GM23338 (cell line): ENCODE results near the gene EHD4. TPM values are rescaled to one million over a fixed set of nuclear protein-coding genes. Genes with fewer than 3 reads are reported as not detected.

Experiments
- ATAC-seq: fragments of 200-7000 bp; cut with Tn5 transposase; 3 replicates; pipeline ENCODE4 v1.9.1; 2020
- DNase-seq: peaks from one replicate; pipeline ENCODE4 v3.0.0-alpha.2; 2015; ENCODE audit warnings: low spot score
- H2AFZ ChIP-seq: fragments of 200-600 bp; sonication (generic); 2 replicates; pipeline ENCODE4 v1.8.0; 2016; ENCODE audit warnings: antibody characterized with exemption, mild to moderate bottlenecking, moderate library complexity
- H3F3A ChIP-seq: fragments of 200-600 bp; sonication (generic); replicated peaks from 2 replicates; pipeline ENCODE4 v1.8.0; 2017; ENCODE audit warnings: antibody characterized with exemption, mixed run types, low read depth
- H3K27ac ChIP-seq: fragments of 200-600 bp; sonication (generic); 2 replicates; pipeline ENCODE4 v1.6.1; 2016; ENCODE audit warnings: low read depth
- H3K27me3 ChIP-seq: fragments of 200-600 bp; sonication (generic); 2 replicates; pipeline ENCODE4 v1.8.0; 2016; ENCODE audit warnings: mild to moderate bottlenecking, mixed run types, moderate library complexity; ENCODE audit not compliant: insufficient read depth
- H3K36me3 ChIP-seq: fragments of 200-600 bp; sonication (generic); 2 replicates; pipeline ENCODE4 v1.8.0; 2016; ENCODE audit warnings: mild to moderate bottlenecking; ENCODE audit not compliant: insufficient read depth
- H3K4me1 ChIP-seq: fragments of 200-600 bp; sonication (generic); 2 replicates; pipeline ENCODE4 v1.8.0; 2016; ENCODE audit warnings: mild to moderate bottlenecking, moderate library complexity; ENCODE audit not compliant: insufficient read depth
- H3K4me2 ChIP-seq: fragments of 200-600 bp; sonication (generic); 2 replicates; pipeline ENCODE4 v1.7.1; 2017; ENCODE audit warnings: mixed run types
- H3K4me3 ChIP-seq: fragments of 200-600 bp; sonication (generic); 2 replicates; pipeline ENCODE4 v1.6.1; 2016; ENCODE audit warnings: mixed run types
- H3K79me2 ChIP-seq: fragments of 200-600 bp; sonication (generic); replicated peaks from 2 replicates; pipeline ENCODE4 v1.8.0; 2017; ENCODE audit warnings: mild to moderate bottlenecking; ENCODE audit not compliant: insufficient read depth
- H3K9me2 ChIP-seq: fragments of 200-600 bp; sonication (generic); 2 replicates; pipeline ENCODE4 v1.8.0; 2017; ENCODE audit not compliant: insufficient read depth
- H4K20me1 ChIP-seq: fragments of 200-600 bp; sonication (generic); replicated peaks from 2 replicates; pipeline ENCODE4 v1.8.0; 2017; ENCODE audit warnings: mild to moderate bottlenecking; ENCODE audit not compliant: insufficient read depth
- H3K27ac Mint-ChIP-seq: 2 replicates; pipeline ENCODE4 v1.8.0; 2020; ENCODE audit warnings: inconsistent platforms, mild to moderate bottlenecking, moderate library complexity, mixed read lengths
- H3K27me3 Mint-ChIP-seq: 3 replicates; pipeline ENCODE4 v1.8.0; 2022; ENCODE audit warnings: low read depth, mild to moderate bottlenecking, moderate library complexity, mixed read lengths, inconsistent platforms; ENCODE audit not compliant: insufficient read depth, poor library complexity
- H3K36me3 Mint-ChIP-seq: 3 replicates; pipeline ENCODE4 v1.8.0; 2021; ENCODE audit warnings: low read depth, mild to moderate bottlenecking, inconsistent platforms, moderate library complexity, mixed read lengths
- H3K4me1 Mint-ChIP-seq: 3 replicates; pipeline ENCODE4 v1.8.0; 2020; ENCODE audit warnings: mild to moderate bottlenecking, inconsistent platforms, mixed read lengths
- H3K4me3 Mint-ChIP-seq: 3 replicates; pipeline ENCODE4 v1.8.0; 2021; ENCODE audit warnings: moderate library complexity, mild to moderate bottlenecking, inconsistent platforms, mixed read lengths
- H3K9me3 Mint-ChIP-seq: 3 replicates; pipeline ENCODE4 v1.8.0; 2020; ENCODE audit warnings: moderate library complexity, mild to moderate bottlenecking, inconsistent platforms, mixed read lengths
- CREB1 ChIP-seq: fragments of 250-450 bp; sonication (Bioruptor Pico); IDR thresholded peaks from 2 replicates; pipeline ENCODE4 v1.5.0; 2020; ENCODE audit warnings: low read depth, mild to moderate bottlenecking, moderate library complexity
- EZH2 ChIP-seq: fragments of 200-600 bp; sonication (generic); IDR thresholded peaks from one replicate; pipeline ENCODE4 v1.8.0; 2017; ENCODE audit warnings: antibody characterized with exemption, mild to moderate bottlenecking, low read depth; ENCODE audit not compliant: unreplicated experiment
- EZH2phosphoT487 ChIP-seq: fragments of 200-600 bp; sonication (generic); IDR thresholded peaks from one replicate; pipeline ENCODE4 v1.8.1; 2018; ENCODE audit warnings: antibody characterized with exemption; ENCODE audit not compliant: unreplicated experiment
- JUNB ChIP-seq: IDR thresholded peaks from one replicate; pipeline ENCODE4 v1.6.1; 2016; ENCODE audit warnings: antibody characterized with exemption; ENCODE audit not compliant: unreplicated experiment
- POLR2AphosphoS5 ChIP-seq: IDR thresholded peaks from 2 replicates; pipeline ENCODE4 v1.6.1; 2016; ENCODE audit warnings: antibody characterized with exemption, low read depth
- STAT1 ChIP-seq: IDR thresholded peaks from one replicate; pipeline ENCODE4 v1.6.1; 2016; ENCODE audit warnings: antibody characterized with exemption; ENCODE audit not compliant: unreplicated experiment
- ZNF114 ChIP-seq: fragments of 250-450 bp; sonication (Bioruptor Pico); IDR thresholded peaks from 2 replicates; pipeline ENCODE4 v1.5.0; 2020; ENCODE audit warnings: mild to moderate bottlenecking, moderate library complexity
- ZNF331 ChIP-seq: fragments of 250-450 bp; sonication (Bioruptor Pico); IDR thresholded peaks from 2 replicates; pipeline ENCODE4 v1.5.0; 2020; ENCODE audit warnings: low read depth, mild to moderate bottlenecking, moderate library complexity
- polyA plus RNA-seq: library from polyadenylated mRNA; unstranded; fragments of >200 nt; fragmentation: Nextera tagmentation; extraction: Ambion mirVana; gene quantifications from 2 replicates; pipeline ENCODE4 v1.2.1, GENCODE V29; 2016
- total RNA-seq: library from RNA; depleted of rRNA; stranded (reverse); fragments of >200 nt; shearing (Covaris generic); gene quantifications from 2 replicates; pipeline ENCODE4 v1.2.3, GENCODE V29; 2014
- TF ChIP-seq, protein P1 (sequence below), 2 experiments: fragments of 200-600 bp in 1 of 2; sonication (generic) in 1 of 2; conservative IDR thresholded peaks; 2 replicates each; pipeline versions ENCODE4 v1.5.1 to v1.6.1; 2016 to 2017; ENCODE audit warnings: antibody characterized with exemption in 2 of 2, low read depth in 2 of 2, mild to moderate bottlenecking in 2 of 2, moderate library complexity in 1 of 2
- TF ChIP-seq, protein P2 (sequence below): IDR thresholded peaks from one replicate; pipeline ENCODE4 v1.6.1; 2018; ENCODE audit warnings: antibody characterized with exemption; ENCODE audit not compliant: unreplicated experiment
- TF ChIP-seq, protein P3 (sequence below): IDR thresholded peaks from 2 replicates; pipeline ENCODE4 v1.6.1; 2016; ENCODE audit warnings: antibody characterized with exemption
- TF ChIP-seq, protein P4 (sequence below): fragments of 250-450 bp; sonication (Bioruptor Pico); IDR thresholded peaks from 2 replicates; pipeline ENCODE4 v1.5.0; 2020; ENCODE audit warnings: mild to moderate bottlenecking, moderate library complexity

EHD4 gene
- total and polyA plus RNA-seq, 2 experiments from 2014 or later: 13.0 to 31.0 TPM

DNA sequence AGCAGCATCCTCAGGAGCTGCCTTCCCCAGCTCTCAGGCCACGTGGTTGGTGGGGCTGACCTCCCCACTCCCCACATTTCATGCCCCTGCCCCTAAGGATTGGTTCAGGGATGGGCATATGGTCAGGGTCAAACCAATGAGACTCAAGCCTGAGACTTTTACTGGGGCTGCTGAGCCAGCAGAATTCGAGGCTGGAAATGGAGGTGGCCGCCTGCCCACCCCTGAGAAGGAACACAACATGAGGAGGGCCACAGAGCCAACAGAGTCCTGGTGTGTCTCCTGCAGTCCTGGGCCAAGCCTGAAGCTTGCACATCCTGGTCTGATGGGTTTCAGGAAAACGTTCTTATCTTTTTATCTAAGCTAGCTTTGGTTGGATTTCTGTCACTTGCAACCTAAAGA is 5.9 kb downstream of the EHD4 start:
- Histone ChIP-seq H3K36me3 (no peaks in the 10 kb centered on the region), H3K27ac (no peak overlapping the region), H3K9me2 (no peaks in the 10 kb centered on the region), H2AFZ (no peak overlapping the region), H3K4me2 (no peak overlapping the region), H3K4me3 (no peak overlapping the region), H3K27me3 (no peaks in the 10 kb centered on the region), H3K4me1 (peaks cover 18% of the 10 kb centered on the region), H3F3A (no peaks in the 10 kb centered on the region), H3K79me2 (peaks cover 94% of the 10 kb centered on the region), H4K20me1 (peaks cover 34% of the 10 kb centered on the region)
- TF ChIP-seq EZH2 (no peak), POLR2AphosphoS5 (no peak), STAT1 (no peak), JUNB (no peak), CREB1 (CRISPR knock-in tag) (no peak), ZNF331 (CRISPR knock-in tag) (no peak), ZNF114 (CRISPR knock-in tag) (no peak), EZH2phosphoT487 (no peak)
- TF ChIP-seq, protein P1, sequence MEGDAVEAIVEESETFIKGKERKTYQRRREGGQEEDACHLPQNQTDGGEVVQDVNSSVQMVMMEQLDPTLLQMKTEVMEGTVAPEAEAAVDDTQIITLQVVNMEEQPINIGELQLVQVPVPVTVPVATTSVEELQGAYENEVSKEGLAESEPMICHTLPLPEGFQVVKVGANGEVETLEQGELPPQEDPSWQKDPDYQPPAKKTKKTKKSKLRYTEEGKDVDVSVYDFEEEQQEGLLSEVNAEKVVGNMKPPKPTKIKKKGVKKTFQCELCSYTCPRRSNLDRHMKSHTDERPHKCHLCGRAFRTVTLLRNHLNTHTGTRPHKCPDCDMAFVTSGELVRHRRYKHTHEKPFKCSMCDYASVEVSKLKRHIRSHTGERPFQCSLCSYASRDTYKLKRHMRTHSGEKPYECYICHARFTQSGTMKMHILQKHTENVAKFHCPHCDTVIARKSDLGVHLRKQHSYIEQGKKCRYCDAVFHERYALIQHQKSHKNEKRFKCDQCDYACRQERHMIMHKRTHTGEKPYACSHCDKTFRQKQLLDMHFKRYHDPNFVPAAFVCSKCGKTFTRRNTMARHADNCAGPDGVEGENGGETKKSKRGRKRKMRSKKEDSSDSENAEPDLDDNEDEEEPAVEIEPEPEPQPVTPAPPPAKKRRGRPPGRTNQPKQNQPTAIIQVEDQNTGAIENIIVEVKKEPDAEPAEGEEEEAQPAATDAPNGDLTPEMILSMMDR (conservative IDR thresholded peaks at IDR 0.05; ENCODE audit: low read depth in 2 of 2): no peak
- TF ChIP-seq, protein P2, sequence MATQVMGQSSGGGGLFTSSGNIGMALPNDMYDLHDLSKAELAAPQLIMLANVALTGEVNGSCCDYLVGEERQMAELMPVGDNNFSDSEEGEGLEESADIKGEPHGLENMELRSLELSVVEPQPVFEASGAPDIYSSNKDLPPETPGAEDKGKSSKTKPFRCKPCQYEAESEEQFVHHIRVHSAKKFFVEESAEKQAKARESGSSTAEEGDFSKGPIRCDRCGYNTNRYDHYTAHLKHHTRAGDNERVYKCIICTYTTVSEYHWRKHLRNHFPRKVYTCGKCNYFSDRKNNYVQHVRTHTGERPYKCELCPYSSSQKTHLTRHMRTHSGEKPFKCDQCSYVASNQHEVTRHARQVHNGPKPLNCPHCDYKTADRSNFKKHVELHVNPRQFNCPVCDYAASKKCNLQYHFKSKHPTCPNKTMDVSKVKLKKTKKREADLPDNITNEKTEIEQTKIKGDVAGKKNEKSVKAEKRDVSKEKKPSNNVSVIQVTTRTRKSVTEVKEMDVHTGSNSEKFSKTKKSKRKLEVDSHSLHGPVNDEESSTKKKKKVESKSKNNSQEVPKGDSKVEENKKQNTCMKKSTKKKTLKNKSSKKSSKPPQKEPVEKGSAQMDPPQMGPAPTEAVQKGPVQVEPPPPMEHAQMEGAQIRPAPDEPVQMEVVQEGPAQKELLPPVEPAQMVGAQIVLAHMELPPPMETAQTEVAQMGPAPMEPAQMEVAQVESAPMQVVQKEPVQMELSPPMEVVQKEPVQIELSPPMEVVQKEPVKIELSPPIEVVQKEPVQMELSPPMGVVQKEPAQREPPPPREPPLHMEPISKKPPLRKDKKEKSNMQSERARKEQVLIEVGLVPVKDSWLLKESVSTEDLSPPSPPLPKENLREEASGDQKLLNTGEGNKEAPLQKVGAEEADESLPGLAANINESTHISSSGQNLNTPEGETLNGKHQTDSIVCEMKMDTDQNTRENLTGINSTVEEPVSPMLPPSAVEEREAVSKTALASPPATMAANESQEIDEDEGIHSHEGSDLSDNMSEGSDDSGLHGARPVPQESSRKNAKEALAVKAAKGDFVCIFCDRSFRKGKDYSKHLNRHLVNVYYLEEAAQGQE: no peak
- TF ChIP-seq, protein P3, sequence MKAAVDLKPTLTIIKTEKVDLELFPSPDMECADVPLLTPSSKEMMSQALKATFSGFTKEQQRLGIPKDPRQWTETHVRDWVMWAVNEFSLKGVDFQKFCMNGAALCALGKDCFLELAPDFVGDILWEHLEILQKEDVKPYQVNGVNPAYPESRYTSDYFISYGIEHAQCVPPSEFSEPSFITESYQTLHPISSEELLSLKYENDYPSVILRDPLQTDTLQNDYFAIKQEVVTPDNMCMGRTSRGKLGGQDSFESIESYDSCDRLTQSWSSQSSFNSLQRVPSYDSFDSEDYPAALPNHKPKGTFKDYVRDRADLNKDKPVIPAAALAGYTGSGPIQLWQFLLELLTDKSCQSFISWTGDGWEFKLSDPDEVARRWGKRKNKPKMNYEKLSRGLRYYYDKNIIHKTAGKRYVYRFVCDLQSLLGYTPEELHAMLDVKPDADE: no peak
- TF ChIP-seq, protein P4, sequence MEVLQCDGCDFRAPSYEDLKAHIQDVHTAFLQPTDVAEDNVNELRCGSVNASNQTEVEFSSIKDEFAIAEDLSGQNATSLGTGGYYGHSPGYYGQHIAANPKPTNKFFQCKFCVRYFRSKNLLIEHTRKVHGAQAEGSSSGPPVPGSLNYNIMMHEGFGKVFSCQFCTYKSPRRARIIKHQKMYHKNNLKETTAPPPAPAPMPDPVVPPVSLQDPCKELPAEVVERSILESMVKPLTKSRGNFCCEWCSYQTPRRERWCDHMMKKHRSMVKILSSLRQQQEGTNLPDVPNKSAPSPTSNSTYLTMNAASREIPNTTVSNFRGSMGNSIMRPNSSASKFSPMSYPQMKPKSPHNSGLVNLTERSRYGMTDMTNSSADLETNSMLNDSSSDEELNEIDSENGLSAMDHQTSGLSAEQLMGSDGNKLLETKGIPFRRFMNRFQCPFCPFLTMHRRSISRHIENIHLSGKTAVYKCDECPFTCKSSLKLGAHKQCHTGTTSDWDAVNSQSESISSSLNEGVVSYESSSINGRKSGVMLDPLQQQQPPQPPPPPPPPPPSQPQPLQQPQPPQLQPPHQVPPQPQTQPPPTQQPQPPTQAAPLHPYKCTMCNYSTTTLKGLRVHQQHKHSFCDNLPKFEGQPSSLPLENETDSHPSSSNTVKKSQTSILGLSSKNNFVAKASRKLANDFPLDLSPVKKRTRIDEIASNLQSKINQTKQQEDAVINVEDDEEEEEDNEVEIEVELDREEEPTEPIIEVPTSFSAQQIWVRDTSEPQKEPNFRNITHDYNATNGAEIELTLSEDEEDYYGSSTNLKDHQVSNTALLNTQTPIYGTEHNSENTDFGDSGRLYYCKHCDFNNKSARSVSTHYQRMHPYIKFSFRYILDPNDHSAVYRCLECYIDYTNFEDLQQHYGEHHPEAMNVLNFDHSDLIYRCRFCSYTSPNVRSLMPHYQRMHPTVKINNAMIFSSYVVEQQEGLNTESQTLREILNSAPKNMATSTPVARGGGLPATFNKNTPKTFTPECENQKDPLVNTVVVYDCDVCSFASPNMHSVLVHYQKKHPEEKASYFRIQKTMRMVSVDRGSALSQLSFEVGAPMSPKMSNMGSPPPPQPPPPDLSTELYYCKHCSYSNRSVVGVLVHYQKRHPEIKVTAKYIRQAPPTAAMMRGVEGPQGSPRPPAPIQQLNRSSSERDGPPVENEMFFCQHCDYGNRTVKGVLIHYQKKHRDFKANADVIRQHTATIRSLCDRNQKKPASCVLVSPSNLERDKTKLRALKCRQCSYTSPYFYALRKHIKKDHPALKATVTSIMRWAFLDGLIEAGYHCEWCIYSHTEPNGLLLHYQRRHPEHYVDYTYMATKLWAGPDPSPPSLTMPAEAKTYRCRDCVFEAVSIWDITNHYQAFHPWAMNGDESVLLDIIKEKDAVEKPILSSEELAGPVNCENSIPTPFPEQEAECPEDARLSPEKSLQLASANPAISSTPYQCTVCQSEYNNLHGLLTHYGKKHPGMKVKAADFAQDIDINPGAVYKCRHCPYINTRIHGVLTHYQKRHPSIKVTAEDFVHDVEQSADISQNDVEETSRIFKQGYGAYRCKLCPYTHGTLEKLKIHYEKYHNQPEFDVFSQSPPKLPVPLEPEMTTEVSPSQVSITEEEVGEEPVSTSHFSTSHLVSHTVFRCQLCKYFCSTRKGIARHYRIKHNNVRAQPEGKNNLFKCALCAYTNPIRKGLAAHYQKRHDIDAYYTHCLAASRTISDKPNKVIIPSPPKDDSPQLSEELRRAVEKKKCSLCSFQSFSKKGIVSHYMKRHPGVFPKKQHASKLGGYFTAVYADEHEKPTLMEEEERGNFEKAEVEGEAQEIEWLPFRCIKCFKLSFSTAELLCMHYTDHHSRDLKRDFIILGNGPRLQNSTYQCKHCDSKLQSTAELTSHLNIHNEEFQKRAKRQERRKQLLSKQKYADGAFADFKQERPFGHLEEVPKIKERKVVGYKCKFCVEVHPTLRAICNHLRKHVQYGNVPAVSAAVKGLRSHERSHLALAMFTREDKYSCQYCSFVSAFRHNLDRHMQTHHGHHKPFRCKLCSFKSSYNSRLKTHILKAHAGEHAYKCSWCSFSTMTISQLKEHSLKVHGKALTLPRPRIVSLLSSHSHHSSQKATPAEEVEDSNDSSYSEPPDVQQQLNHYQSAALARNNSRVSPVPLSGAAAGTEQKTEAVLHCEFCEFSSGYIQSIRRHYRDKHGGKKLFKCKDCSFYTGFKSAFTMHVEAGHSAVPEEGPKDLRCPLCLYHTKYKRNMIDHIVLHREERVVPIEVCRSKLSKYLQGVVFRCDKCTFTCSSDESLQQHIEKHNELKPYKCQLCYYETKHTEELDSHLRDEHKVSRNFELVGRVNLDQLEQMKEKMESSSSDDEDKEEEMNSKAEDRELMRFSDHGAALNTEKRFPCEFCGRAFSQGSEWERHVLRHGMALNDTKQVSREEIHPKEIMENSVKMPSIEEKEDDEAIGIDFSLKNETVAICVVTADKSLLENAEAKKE (CRISPR knock-in tag): no peak
- Mint-ChIP-seq H3K4me3 (no peak overlapping the region), H3K27ac (no peak overlapping the region; the same call in 1 of the 2 replicates), H3K36me3 (peaks cover 15% of the 10 kb centered on the region), H3K4me1 (peaks cover 30% of the 10 kb centered on the region), H3K27me3 (no peaks in the 10 kb centered on the region), H3K9me3 (peaks cover 5% of the 10 kb centered on the region; the same call in 1 of the 3 replicates)
- DNase-seq (no peak), ATAC-seq (no peak)
